ENCODE data around the gene TSC22D3. TPM values are rescaled to one million over a fixed set of nuclear protein-coding genes. Genes with fewer than 3 reads are reported as not detected.

TSC22D3 gene
- total and polyA plus RNA-seq, 4 donors = 117 to 447 (median 303) TPM

DNA sequence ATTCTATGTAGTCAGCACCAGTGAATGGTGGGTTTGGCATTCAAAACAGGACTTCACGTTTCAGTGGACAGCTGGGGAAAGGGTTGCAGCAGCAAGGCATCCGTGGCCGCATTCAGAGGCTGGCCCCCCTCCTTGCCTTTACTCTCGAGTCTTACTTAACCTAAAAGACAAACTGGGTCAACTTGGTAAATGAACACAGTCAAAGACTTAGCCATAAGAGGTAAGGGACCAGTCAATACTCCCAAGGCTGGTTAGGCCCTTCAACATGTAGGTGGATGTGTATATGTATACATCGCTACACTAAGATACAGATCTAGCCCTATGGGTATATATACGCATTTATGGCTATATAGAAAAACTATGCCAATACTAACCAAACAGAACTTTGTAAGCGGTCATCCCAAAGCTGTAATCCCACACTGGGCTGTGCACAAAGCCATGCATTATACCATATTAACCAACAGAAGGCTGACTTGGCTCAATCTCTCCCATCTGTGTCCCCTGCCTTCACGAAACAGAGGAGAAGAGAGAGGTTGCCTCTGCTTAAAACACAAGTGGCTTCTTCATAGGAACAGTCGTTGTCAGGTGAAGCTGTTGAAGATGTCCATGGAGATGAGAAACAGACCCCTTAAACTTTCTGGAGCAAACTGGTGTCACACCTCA is 61.9 kb downstream of the TSC22D3 start:
- H3K27me3 ChIP-seq (ENCODE audit: control insufficient read depth in 3 of 3, insufficient read depth in 3 of 3, low read length in 2 of 3) = peaks cover 0 to 16% (median 6%) of the 10 kb centered on the region in 3 donors
- 72 to 78% methylated on average over 9 of the region's 9 CpGs for WGBS, 2 donors
- TF ChIP-seq, protein P1, sequence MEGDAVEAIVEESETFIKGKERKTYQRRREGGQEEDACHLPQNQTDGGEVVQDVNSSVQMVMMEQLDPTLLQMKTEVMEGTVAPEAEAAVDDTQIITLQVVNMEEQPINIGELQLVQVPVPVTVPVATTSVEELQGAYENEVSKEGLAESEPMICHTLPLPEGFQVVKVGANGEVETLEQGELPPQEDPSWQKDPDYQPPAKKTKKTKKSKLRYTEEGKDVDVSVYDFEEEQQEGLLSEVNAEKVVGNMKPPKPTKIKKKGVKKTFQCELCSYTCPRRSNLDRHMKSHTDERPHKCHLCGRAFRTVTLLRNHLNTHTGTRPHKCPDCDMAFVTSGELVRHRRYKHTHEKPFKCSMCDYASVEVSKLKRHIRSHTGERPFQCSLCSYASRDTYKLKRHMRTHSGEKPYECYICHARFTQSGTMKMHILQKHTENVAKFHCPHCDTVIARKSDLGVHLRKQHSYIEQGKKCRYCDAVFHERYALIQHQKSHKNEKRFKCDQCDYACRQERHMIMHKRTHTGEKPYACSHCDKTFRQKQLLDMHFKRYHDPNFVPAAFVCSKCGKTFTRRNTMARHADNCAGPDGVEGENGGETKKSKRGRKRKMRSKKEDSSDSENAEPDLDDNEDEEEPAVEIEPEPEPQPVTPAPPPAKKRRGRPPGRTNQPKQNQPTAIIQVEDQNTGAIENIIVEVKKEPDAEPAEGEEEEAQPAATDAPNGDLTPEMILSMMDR (IDR thresholded peaks at IDR 0.05; ENCODE audit: control extremely low read depth, extremely low read depth) = no peak
- ATAC-seq (ENCODE audit: insufficient read depth, low FRiP score) (no peak), DNase-seq (peak in 1 of 3 donors; percentile 7)
- H3K4me3 ChIP-seq = no peak overlapping the region
- peak overlapping the region in 1 of 2 donors; percentile 99 for H3K27ac ChIP-seq (ENCODE audit: low read depth in 1 of 2, low read length in 1 of 2)
- H3K9ac ChIP-seq (ENCODE audit: insufficient read depth in 1 of 2, low read length in 2 of 2) = no peak overlapping the region
- H3K4me1 ChIP-seq (ENCODE audit: control insufficient read depth in 5 of 5, insufficient read depth in 5 of 5, low read length in 5 of 5) = peaks cover 3 to 51% (median 11%) of the 10 kb centered on the region in 5 donors
- H3K36me3 ChIP-seq (ENCODE audit: control insufficient read depth in 4 of 4, insufficient read depth in 4 of 4, low read length in 4 of 4) = peaks cover 0 to 10% (median 1%) of the 10 kb centered on the region in 4 donors
- H3K9me3 ChIP-seq (ENCODE audit: control insufficient read depth in 4 of 4, insufficient read depth in 3 of 4, low read length in 3 of 4) = peaks cover 0 to 2% (median 0%) of the 10 kb centered on the region in 4 donors

DNA sequence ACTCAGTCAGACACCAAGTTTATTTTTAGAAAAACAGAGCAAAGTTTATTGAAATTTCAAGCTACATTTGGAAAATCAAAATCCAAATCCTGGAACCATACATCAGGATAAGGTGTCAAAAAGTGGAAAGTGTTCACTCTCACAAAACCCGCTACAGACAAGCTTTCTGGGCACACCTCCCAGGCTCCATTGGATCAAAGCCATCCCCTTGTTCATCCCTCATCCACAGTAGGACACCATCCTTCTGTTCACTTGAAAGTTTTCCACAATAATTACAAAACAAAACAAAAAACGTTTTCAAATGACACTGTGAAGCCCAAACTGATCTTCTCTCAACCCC is 62.4 kb downstream of the TSC22D3 start:
- Histone ChIP-seq H3K27me3 (ENCODE audit: control insufficient read depth in 3 of 3, insufficient read depth in 3 of 3, low read length in 2 of 3) (peaks cover 0 to 16% (median 6%) of the 10 kb centered on the region in 3 donors), H3K4me3 (no peak overlapping the region), H3K4me1 (ENCODE audit: control insufficient read depth in 5 of 5, insufficient read depth in 5 of 5, low read length in 5 of 5) (peaks cover 0 to 55% (median 10%) of the 10 kb centered on the region in 5 donors), H3K9ac (ENCODE audit: insufficient read depth in 1 of 2, low read length in 2 of 2) (no peak overlapping the region), H3K27ac (ENCODE audit: low read depth in 1 of 2, low read length in 1 of 2) (peak overlapping the region in 1 of 2 donors; percentile 95), H3K36me3 (ENCODE audit: control insufficient read depth in 4 of 4, insufficient read depth in 4 of 4, low read length in 4 of 4) (peaks cover 0 to 10% (median 1%) of the 10 kb centered on the region in 4 donors), H3K9me3 (ENCODE audit: control insufficient read depth in 4 of 4, insufficient read depth in 3 of 4, low read length in 3 of 4) (peaks cover 0 to 2% (median 0%) of the 10 kb centered on the region in 4 donors)
- DNase-seq (peak in 1 of 3 donors; percentile 6), ATAC-seq (ENCODE audit: insufficient read depth, low FRiP score) (no peak)
- 63 to 74% methylated on average over 2 of the region's 2 CpGs for WGBS, 2 donors
- TF ChIP-seq, protein P1 (IDR thresholded peaks at IDR 0.05; ENCODE audit: control extremely low read depth, extremely low read depth) = no peak

DNA sequence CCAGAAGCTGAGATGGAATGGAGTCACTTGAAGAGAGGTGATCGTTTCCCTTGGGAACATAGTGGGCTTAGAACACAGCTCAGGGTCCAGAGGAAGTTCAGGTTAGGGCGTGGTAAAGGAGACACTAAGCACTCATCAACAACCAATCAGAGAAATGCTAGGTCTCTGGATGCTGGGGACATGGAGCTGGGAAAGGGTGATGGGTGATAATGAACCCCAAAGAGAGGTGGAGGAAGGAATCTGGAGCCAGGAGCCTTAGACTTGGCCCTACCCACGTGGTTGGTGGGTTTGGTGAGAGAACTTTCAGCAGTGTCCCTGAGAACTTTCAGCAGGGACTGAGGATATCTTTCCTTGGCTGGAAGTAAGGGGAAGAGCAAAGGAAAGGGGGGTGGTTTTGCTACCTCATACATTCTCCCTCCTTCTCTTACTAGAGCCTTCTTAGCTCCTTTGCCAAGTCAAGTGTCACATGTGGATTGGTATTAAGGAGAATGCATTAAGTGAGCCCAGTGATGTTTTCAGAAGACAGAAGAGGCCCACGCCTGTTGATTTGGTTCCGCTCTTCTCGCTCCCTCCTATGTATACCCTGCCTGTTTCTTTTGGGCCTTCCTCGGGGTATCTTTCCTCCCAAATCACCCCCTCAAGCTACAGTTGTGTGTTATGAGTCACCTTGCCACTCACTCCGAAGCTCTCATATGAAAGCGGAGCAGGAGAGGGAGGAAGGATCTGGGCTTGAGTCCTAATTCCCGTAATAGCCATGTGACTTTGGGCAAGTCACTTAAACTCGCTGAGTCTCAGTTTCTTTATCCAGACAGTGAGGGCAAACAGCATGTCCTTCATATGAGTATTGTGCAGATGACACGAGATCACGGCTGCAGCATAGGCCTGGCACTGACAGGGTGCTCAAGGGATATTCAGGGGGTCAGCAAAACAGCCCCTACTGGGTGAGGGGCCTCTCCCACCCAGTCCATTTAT is 63.1 kb downstream of the TSC22D3 start:
- peaks cover 0 to 14% (median 6%) of the 10 kb centered on the region in 3 donors for H3K27me3 ChIP-seq (ENCODE audit: control insufficient read depth in 3 of 3, insufficient read depth in 3 of 3, low read length in 2 of 3)
- peak in 1 of 3 donors; percentile 8 for DNase-seq
- no peak overlapping the region for H3K4me3 ChIP-seq
- peaks cover 0 to 10% (median 1%) of the 10 kb centered on the region in 4 donors for H3K36me3 ChIP-seq (ENCODE audit: control insufficient read depth in 4 of 4, insufficient read depth in 4 of 4, low read length in 4 of 4)
- peak overlapping the region; percentile 28 to 95 for H3K27ac ChIP-seq (ENCODE audit: low read depth in 1 of 2, low read length in 1 of 2)
- 60 to 79% methylated on average over 12 to 13 of the region's 13 CpGs for WGBS, 2 donors
- H3K4me1 ChIP-seq (ENCODE audit: control insufficient read depth in 5 of 5, insufficient read depth in 5 of 5, low read length in 5 of 5) = peaks cover 0 to 51% (median 8%) of the 10 kb centered on the region in 5 donors
- ATAC-seq (ENCODE audit: insufficient read depth, low FRiP score) = no peak
- peaks cover 0 to 2% (median 0%) of the 10 kb centered on the region in 4 donors for H3K9me3 ChIP-seq (ENCODE audit: control insufficient read depth in 4 of 4, insufficient read depth in 3 of 4, low read length in 3 of 4)
- H3K9ac ChIP-seq (ENCODE audit: insufficient read depth in 1 of 2, low read length in 2 of 2) = no peak overlapping the region
- TF ChIP-seq, protein P1 (IDR thresholded peaks at IDR 0.05; ENCODE audit: control extremely low read depth, extremely low read depth) = no peak
